HG03457 (cell line): ENCODE results near the gene OR8B4.
"Not testable (repeated sequence)": the region's sequence is repeated elsewhere in the genome, so short reads cannot be mapped to it uniquely, and the experiment has no call there.

Source experiments
- ATAC-seq: cut with Tn5 transposase; IDR thresholded peaks from one replicate; pipeline ENCODE4 v1.9.1; 2021; ENCODE audit warnings: moderate number of reproducible peaks; ENCODE audit not compliant: unreplicated experiment

Gene OR8B4

GRCh38 chr11:124409906-124410305, 14.8 kb downstream of the OR8B4 start:
- no peak for ATAC-seq

GRCh38 chr11:124405581-124405980, 19.1 kb downstream of the OR8B4 start:
- ATAC-seq, result no peak

DNA sequence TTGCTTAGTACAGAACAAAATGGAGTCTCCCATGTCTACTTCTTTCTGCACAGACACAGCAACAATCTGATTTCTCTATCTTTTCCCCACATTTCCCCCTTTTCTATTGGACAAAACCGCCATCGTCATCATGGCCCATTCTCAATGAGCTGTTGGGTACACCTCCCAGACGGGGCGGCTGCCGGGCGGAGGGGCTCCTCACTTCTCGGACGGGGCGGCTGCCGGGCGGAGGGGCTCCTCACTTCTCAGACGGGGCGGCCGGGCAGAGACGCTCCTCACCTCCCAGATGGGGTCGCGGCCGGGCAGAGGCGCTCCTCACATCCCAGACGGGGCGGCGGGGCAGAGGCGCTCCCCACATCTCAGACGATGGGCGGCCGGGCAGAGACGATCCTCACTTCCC, 21.5 kb downstream of the OR8B4 start:
- not testable (repeated sequence) for ATAC-seq

- peak; percentile 72 for ATAC-seq
Measured at GRCh38 chr11:124402326-124402922, 22.2 kb downstream of the OR8B4 start.

GRCh38 chr11:124398924-124399323, 25.7 kb downstream of the OR8B4 start, which contains the start of gene OR8B3:
Gene OR8B3, minus strand, starts transcription at chr11:124399024. Its CDS starts 1,673 bp downstream, at chr11:124397351.
- no peak for ATAC-seq

DNA sequence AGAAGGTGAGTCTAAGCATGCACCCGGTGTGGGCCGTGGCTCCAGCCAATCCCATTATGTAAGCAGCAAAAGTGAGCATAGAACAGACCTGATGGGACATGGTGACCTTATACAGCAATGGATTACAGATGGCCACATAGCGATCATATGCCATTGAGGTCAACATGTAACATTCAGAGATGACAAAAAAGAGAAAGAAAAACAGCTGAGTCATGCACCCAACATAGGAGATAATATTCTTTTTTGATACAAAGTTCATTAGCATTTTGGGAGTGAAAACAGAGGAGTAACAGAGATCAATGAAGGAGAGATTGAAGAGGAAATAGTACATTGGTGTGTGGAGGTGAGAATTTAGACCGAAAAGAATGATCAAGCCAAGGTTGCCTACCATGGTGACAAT, 27.8 kb downstream of the OR8B4 start:
- ATAC-seq, result not testable (repeated sequence)

DNA sequence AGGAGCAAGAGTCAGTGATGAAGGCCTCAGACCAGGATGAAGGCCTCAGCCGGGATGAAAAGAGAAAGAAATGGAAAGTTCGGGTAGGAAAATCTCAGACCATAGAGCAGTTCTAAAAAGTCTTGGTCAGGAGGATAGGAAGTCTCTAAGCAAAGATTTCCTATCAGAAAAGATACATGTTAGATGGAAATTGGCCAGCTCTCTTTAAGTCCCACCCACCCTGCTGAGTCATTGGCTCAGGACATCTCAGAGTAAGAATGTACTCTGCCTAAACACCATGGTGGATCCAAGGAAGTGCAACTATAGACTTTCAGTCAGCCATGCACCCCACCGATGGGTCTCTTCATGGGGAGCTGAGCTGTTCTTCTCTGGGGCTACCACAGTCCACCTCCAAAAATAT, 30.3 kb downstream of the OR8B4 start:
- ATAC-seq, result no peak

GRCh38 chr11:124384399-124384798, 40.3 kb downstream of the OR8B4 start, which contains the start of gene OR8B2:
Gene OR8B2, minus strand, starts transcription at chr11:124384499. Its CDS starts 1,156 bp downstream, at chr11:124383343.
- ATAC-seq, result no peak

- ATAC-seq, result not testable (repeated sequence)
Measured at GRCh38 chr11:124382857-124383256, 41.8 kb downstream of the OR8B4 start.

GRCh38 chr11:124380585-124380984, 44.1 kb downstream of the OR8B4 start:
- ATAC-seq, result no peak

DNA sequence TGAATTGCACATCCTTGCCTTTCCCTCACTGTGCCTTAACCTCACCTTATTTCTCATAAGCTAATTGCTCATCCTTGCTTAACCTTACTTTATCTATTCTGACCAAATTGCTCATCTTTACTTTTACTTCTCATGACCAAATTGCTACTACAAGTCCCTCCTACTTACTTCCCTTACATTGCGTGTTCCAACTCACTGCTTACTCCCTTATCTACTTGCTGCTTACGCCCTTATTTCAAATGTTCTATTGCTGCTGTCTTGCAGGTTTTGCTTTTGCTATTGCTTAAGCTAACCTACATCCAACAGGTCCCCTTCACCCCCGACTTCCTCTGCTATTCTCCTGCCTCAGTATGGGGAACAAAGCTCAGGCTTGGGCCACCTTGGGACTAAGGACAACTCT, 48.4 kb downstream of the OR8B4 start:
- ATAC-seq, result no peak
